Stimulated activated CD8-positive, alpha-beta memory T cell treated with anti-CD3 and anti-CD28 coated beads, Interleukin-15, amount 100 ng/mL, for 1 hour (primary cell): ENCODE results near the gene ADGRG1.

Source experiments
- DNase-seq: peaks from one replicate; pipeline ENCODE4 v3.0.0-alpha.2; 2020; ENCODE audit warnings: low read depth

ADGRG1 gene

GRCh38 chr16:57648581-57649442, 20.4 kb downstream of the ADGRG1 start:
- peak; percentile 78 for DNase-seq

- no peak for DNase-seq
Observed at GRCh38 chr16:57649443-57649751, 21.0 kb downstream of the ADGRG1 start.

- no peak for DNase-seq
Observed at GRCh38 chr16:57649846-57650245, 21.4 kb downstream of the ADGRG1 start.

GRCh38 chr16:57651344-57652333, 23.2 kb downstream of the ADGRG1 start:
- no peak for DNase-seq

- DNase-seq: no peak
Observed at GRCh38 chr16:57652695-57653471, 24.5 kb downstream of the ADGRG1 start.

- DNase-seq: no peak
Observed at GRCh38 chr16:57653936-57654335, 25.5 kb downstream of the ADGRG1 start.

GRCh38 chr16:57656342-57656955, 28.0 kb downstream of the ADGRG1 start:
- DNase-seq: no peak

- DNase-seq: no peak
Observed at GRCh38 chr16:57657228-57657627, 28.8 kb downstream of the ADGRG1 start.

- no peak for DNase-seq
Observed at GRCh38 chr16:57658130-57658877, 29.9 kb downstream of the ADGRG1 start.

GRCh38 chr16:57658878-57659674, 30.6 kb downstream of the ADGRG1 start:
- no peak for DNase-seq

GRCh38 chr16:57660715-57661463, 32.5 kb downstream of the ADGRG1 start:
- no peak for DNase-seq

GRCh38 chr16:57661510-57661909, 33.1 kb downstream of the ADGRG1 start:
- no peak for DNase-seq

GRCh38 chr16:57661936-57662906, 33.8 kb downstream of the ADGRG1 start:
- no peak for DNase-seq

GRCh38 chr16:57663436-57663835, 35.0 kb downstream of the ADGRG1 start:
- DNase-seq: no peak

GRCh38 chr16:57663917-57664661, 35.7 kb downstream of the ADGRG1 start:
- DNase-seq: no peak

GRCh38 chr16:57664662-57665025, 36.2 kb downstream of the ADGRG1 start:
- no peak for DNase-seq

GRCh38 chr16:57665541-57665940, 37.1 kb downstream of the ADGRG1 start:
- DNase-seq: no peak
